ENCODE measurements around the gene PIP5K1C.
"Not testable (repeated sequence)": the region's sequence is repeated elsewhere in the genome, so short reads cannot be mapped to it uniquely, and the experiment has no call there.

PIP5K1C gene

GRCh38 chr19:3584036-3584802, 116.0 kb downstream of the PIP5K1C start:
- not testable (repeated sequence) for H3K9ac ChIP-seq (ENCODE audit: low read depth, low read length); H3K27ac ChIP-seq (ENCODE audit: low read depth, low read length); H3K4me1 ChIP-seq (ENCODE audit: control insufficient read depth, insufficient read depth, low read length); H3K36me3 ChIP-seq (ENCODE audit: control insufficient read depth, insufficient read depth, low read length); H3K4me3 ChIP-seq (ENCODE audit: low read depth, low read length); H3K9me3 ChIP-seq (ENCODE audit: control insufficient read depth, insufficient read depth, low read length)
- peaks cover 24% of the 10 kb centered on the region for H3K27me3 ChIP-seq (ENCODE audit: control insufficient read depth, insufficient read depth, low read length)

- not testable (repeated sequence) for H3K27ac ChIP-seq (ENCODE audit: low read depth, low read length); H3K4me1 ChIP-seq (ENCODE audit: control insufficient read depth, insufficient read depth, low read length); H3K36me3 ChIP-seq (ENCODE audit: control insufficient read depth, insufficient read depth, low read length); H3K4me3 ChIP-seq (ENCODE audit: low read depth, low read length); H3K9me3 ChIP-seq (ENCODE audit: control insufficient read depth, insufficient read depth, low read length); H3K9ac ChIP-seq (ENCODE audit: low read depth, low read length)
- H3K27me3 ChIP-seq (ENCODE audit: control insufficient read depth, insufficient read depth, low read length), result peaks cover 24% of the 10 kb centered on the region
These were observed 118.5 kb downstream of the PIP5K1C start for GRCh38 chr19:3581792-3582191.
